ENCODE data around the gene CD74. TPM values are rescaled to one million over a fixed set of nuclear protein-coding genes. Genes with fewer than 3 reads are reported as not detected.
"Not testable (repeated sequence)": the region's sequence is repeated elsewhere in the genome, so short reads cannot be mapped to it uniquely, and the experiment has no call there.

CD74 gene
- total RNA-seq, 6 donors from 2014 or later, result 957 to 4,783 (median 3,180) TPM

- no peaks in the 10 kb centered on the region for H3K9me3 ChIP-seq
- H3K4me3 ChIP-seq, result no peak overlapping the region
- TF ChIP-seq EP300 (IDR thresholded peaks at IDR 0.05), result no peak
- TF ChIP-seq, protein P1, sequence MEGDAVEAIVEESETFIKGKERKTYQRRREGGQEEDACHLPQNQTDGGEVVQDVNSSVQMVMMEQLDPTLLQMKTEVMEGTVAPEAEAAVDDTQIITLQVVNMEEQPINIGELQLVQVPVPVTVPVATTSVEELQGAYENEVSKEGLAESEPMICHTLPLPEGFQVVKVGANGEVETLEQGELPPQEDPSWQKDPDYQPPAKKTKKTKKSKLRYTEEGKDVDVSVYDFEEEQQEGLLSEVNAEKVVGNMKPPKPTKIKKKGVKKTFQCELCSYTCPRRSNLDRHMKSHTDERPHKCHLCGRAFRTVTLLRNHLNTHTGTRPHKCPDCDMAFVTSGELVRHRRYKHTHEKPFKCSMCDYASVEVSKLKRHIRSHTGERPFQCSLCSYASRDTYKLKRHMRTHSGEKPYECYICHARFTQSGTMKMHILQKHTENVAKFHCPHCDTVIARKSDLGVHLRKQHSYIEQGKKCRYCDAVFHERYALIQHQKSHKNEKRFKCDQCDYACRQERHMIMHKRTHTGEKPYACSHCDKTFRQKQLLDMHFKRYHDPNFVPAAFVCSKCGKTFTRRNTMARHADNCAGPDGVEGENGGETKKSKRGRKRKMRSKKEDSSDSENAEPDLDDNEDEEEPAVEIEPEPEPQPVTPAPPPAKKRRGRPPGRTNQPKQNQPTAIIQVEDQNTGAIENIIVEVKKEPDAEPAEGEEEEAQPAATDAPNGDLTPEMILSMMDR (IDR thresholded peaks at IDR 0.05), result no peak
- no peak for TF ChIP-seq POLR2AphosphoS5 (IDR thresholded peaks at IDR 0.05)
- no peak for TF ChIP-seq POLR2A (IDR thresholded peaks at IDR 0.05)
- no peak overlapping the region for H3K27ac ChIP-seq
- WGBS, 2 donors, result 83 to 87% methylated on average over 5 to 16 of the region's 16 CpGs
- no peak for DNase-seq
- no peaks in the 10 kb centered on the region for H3K36me3 ChIP-seq
- no peak for ATAC-seq (ENCODE audit: low FRiP score in 2 of 2)
- H3K4me1 ChIP-seq, result peaks cover 7 to 19% (median 13%) of the 10 kb centered on the region in 4 donors
- no peaks in the 10 kb centered on the region for H3K27me3 ChIP-seq
These were observed 45.0 kb upstream of the CD74 start for GRCh38 chr5:150457562-150458240.

- Histone ChIP-seq H3K4me3 (no peak overlapping the region), H3K9me3 (no peaks in the 10 kb centered on the region), H3K27me3 (no peaks in the 10 kb centered on the region), H3K27ac (no peak overlapping the region), H3K36me3 (no peaks in the 10 kb centered on the region), H3K4me1 (peaks cover 7 to 19% (median 13%) of the 10 kb centered on the region in 4 donors)
- DNase-seq, result peak in 1 of 2 donors; percentile 47
- no peak for ATAC-seq (ENCODE audit: low FRiP score in 2 of 2)
- TF ChIP-seq, protein P1 (IDR thresholded peaks at IDR 0.05), result no peak
- TF ChIP-seq POLR2A (IDR thresholded peaks at IDR 0.05) (no peak), EP300 (IDR thresholded peaks at IDR 0.05) (no peak), POLR2AphosphoS5 (IDR thresholded peaks at IDR 0.05) (no peak)
- 40 to 45% methylated on average over 6 of the region's 6 CpGs for WGBS, 2 donors
These were observed 44.4 kb upstream of the CD74 start for GRCh38 chr5:150457121-150457520.

DNA sequence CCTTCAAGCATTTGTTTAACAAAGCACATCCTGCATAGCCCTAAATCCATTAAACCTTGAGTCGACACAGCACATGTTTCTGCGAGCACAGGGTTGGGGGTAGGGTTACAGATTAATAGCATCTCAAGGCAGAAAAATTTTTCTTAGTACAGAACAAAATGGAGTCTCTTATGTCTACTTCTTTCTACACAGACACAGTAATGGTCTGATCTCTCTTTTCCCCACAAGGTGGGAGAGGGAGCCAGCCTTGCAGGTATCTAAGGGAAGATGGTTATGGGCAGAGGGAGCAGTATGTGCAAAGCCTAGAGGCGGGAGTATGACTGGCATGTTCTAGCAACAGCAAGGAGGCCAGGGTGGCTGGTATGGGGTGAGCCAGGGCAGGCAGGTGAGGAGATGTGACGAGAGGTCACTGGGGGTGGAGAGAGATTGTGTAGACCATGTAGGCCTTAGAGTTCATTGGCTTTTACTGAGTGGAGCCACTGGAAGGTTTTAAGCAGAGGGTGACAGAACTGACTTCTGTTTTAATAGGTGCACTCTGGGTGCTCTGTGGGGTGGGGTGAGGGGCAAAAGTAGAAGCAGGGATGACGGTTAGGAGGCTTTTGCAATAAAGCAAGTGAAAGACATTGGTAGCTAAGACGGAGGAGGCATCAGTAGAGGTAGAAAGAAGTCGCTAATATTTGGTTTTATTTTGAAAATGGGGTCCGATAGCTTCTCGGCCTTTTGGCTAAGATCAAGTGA is 42.0 kb upstream of the CD74 start:
- WGBS, 2 donors, result 60 to 63% methylated on average over 9 of the region's 9 CpGs
- ATAC-seq (ENCODE audit: low FRiP score in 2 of 2) (no peak), DNase-seq (no peak)
- no peaks in the 10 kb centered on the region for H3K9me3 ChIP-seq
- peaks cover 7 to 17% (median 13%) of the 10 kb centered on the region in 4 donors for H3K4me1 ChIP-seq
- H3K36me3 ChIP-seq, result no peaks in the 10 kb centered on the region
- H3K4me3 ChIP-seq, result no peak overlapping the region
- H3K27me3 ChIP-seq, result no peaks in the 10 kb centered on the region
- TF ChIP-seq POLR2AphosphoS5 (IDR thresholded peaks at IDR 0.05) (no peak), POLR2A (IDR thresholded peaks at IDR 0.05) (no peak), EP300 (IDR thresholded peaks at IDR 0.05) (no peak)
- TF ChIP-seq, protein P1 (IDR thresholded peaks at IDR 0.05), result no peak
- H3K27ac ChIP-seq, result peak overlapping the region in 1 of 4 donors; percentile 58

- H3K36me3 ChIP-seq; H3K27me3 ChIP-seq; H3K4me3 ChIP-seq; ATAC-seq (ENCODE audit: low FRiP score in 2 of 2); DNase-seq; H3K9me3 ChIP-seq: not testable (repeated sequence)
- Histone ChIP-seq H3K4me1 (peaks cover 5 to 12% (median 7%) of the 10 kb centered on the region in 4 donors), H3K27ac (peak overlapping the region in 3 of 4 donors; percentile 18 to 70 (median 58))
- 21 to 30% methylated on average over 8 of the region's 8 CpGs for WGBS, 2 donors
These were observed 41.3 kb upstream of the CD74 start for GRCh38 chr5:150454027-150454426.

- peaks cover 11 to 18% (median 13%) of the 10 kb centered on the region in 4 donors for H3K4me1 ChIP-seq
- no peak for DNase-seq
- H3K27me3 ChIP-seq, result no peaks in the 10 kb centered on the region
- H3K27ac ChIP-seq, result peak overlapping the region in 1 of 4 donors; percentile 58
- WGBS, 2 donors, result 80 to 87% methylated on average over 3 to 4 of the region's 4 CpGs
- ATAC-seq (ENCODE audit: low FRiP score in 2 of 2), result no peak
- TF ChIP-seq POLR2AphosphoS5 (IDR thresholded peaks at IDR 0.05), result no peak
- TF ChIP-seq POLR2A (IDR thresholded peaks at IDR 0.05), result no peak
- TF ChIP-seq, protein P1 (IDR thresholded peaks at IDR 0.05), result no peak
- no peak for TF ChIP-seq EP300 (IDR thresholded peaks at IDR 0.05)
- no peak overlapping the region for H3K4me3 ChIP-seq
- H3K9me3 ChIP-seq, result no peaks in the 10 kb centered on the region
- H3K36me3 ChIP-seq, result peaks cover 0 to under 1% (median 0%) of the 10 kb centered on the region in 4 donors
These were observed 40.2 kb upstream of the CD74 start for GRCh38 chr5:150452914-150453313.
